DMS 273 treated with DMSO at 0.1 percent for 48 hours (cell line): ENCODE data around the gene SOX6.

Source experiments
- DNase-seq: peaks from one replicate; lab custom pipeline; 2025; lab: John Stamatoyannopoulos, UW

Gene SOX6

GRCh38 chr11:16276251-16276650 is 80.1 kb downstream of the SOX6 start:
- no peak for DNase-seq

GRCh38 chr11:16271258-16271657 is 85.1 kb downstream of the SOX6 start:
- no peak for DNase-seq

GRCh38 chr11:16266021-16266420 is 90.3 kb downstream of the SOX6 start:
- no peak for DNase-seq

GRCh38 chr11:16265022-16265421 is 91.3 kb downstream of the SOX6 start:
- no peak for DNase-seq

- DNase-seq, result no peak
Observed at GRCh38 chr11:16262645-16262955, 93.7 kb downstream of the SOX6 start.

GRCh38 chr11:16261836-16262644 is 94.3 kb downstream of the SOX6 start:
- no peak for DNase-seq

- no peak for DNase-seq
Observed at GRCh38 chr11:16252373-16252772, 104.0 kb downstream of the SOX6 start.

GRCh38 chr11:16248248-16248647 is 108.1 kb downstream of the SOX6 start:
- no peak for DNase-seq

- DNase-seq, result no peak
Observed at GRCh38 chr11:16242806-16243205, 113.5 kb downstream of the SOX6 start.

GRCh38 chr11:16240687-16241086 is 115.7 kb downstream of the SOX6 start:
- DNase-seq, result no peak

- no peak for DNase-seq
Observed at GRCh38 chr11:16239141-16240105, 116.9 kb downstream of the SOX6 start.

- no peak for DNase-seq
Observed at GRCh38 chr11:16226245-16226644, 130.1 kb downstream of the SOX6 start.

GRCh38 chr11:16225623-16226022 is 130.7 kb downstream of the SOX6 start:
- no peak for DNase-seq

GRCh38 chr11:16223558-16223957 is 132.8 kb downstream of the SOX6 start:
- no peak for DNase-seq

GRCh38 chr11:16217631-16218030 is 138.7 kb downstream of the SOX6 start:
- no peak for DNase-seq

- no peak for DNase-seq
Observed at GRCh38 chr11:16216831-16217230, 139.5 kb downstream of the SOX6 start.

- no peak for DNase-seq
Observed at GRCh38 chr11:16215352-16215751, 141.0 kb downstream of the SOX6 start.

GRCh38 chr11:16211407-16211806 is 144.9 kb downstream of the SOX6 start:
- DNase-seq, result no peak

GRCh38 chr11:16204261-16204660 is 152.1 kb downstream of the SOX6 start:
- no peak for DNase-seq

GRCh38 chr11:16195651-16196050 is 160.7 kb downstream of the SOX6 start:
- no peak for DNase-seq

GRCh38 chr11:16194566-16194965 is 161.8 kb downstream of the SOX6 start:
- DNase-seq, result no peak

- DNase-seq, result no peak
Observed at GRCh38 chr11:16193897-16194381, 162.4 kb downstream of the SOX6 start.

- DNase-seq, result no peak
Observed at GRCh38 chr11:16191868-16192240, 164.5 kb downstream of the SOX6 start.
